ENCODE data around the gene TSEN2. TPM values are rescaled to one million over a fixed set of nuclear protein-coding genes. Genes with fewer than 3 reads are reported as not detected.

Gene TSEN2
- total and polyA plus RNA-seq, 9 of the 15 experiments (the other 6 are each of a cell fraction or from before 2014, with no cell fraction given), result 38.5 to 76.3 (median 46.6) TPM

DNA sequence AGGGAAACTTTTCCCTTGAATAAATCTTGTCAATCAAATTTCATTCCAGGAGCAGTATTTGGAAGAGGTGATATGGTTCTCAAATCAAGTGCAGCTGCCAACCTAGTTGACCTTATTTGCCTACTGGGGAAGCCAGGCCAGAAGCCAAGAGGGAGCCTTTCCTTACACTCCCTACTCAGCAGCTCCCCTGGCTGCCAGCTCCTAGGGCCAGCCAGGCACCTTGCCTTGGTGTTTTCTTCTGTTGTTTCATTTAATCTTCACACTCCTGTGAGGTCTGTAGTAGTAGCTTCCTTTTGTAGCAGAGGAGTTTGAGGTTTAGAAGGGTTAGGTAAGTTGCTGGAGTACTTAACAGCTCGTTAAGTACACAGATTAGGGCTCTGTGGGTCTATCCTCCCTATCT lies 38.4 kb downstream of the TSEN2 start:
- no peak for DNase-seq (ENCODE audit: extremely low read depth in 1 of 4, low spot score in 3 of 4)
- H3K9me1 ChIP-seq (ENCODE audit: control insufficient read depth, insufficient read depth, low read length), result no peaks in the 10 kb centered on the region
- no peak for FAIRE-seq
- ATAC-seq, result no peak
- H3K9ac ChIP-seq (ENCODE audit: insufficient read depth in 1 of 2, low read depth in 2 of 2, low read length in 2 of 2), result no peak overlapping the region
- H3K79me2 ChIP-seq (ENCODE audit: control insufficient read depth, insufficient read depth, low read length), result no peaks in the 10 kb centered on the region
- H3K36me3 ChIP-seq (ENCODE audit: control insufficient read depth, insufficient read depth, low read length), result peaks cover 81% of the 10 kb centered on the region
- no peak overlapping the region for H2AFZ ChIP-seq (ENCODE audit: low read depth, low read length)
- CTCF ChIA-PET (ENCODE audit: low intra/inter-chr PET ratio), result no interaction called here
- intact Hi-C loops (cut with micrococcal nuclease) (no loop called here), in situ Hi-C loops (cut with MboI) (no loop called here)
- H3K4me3 ChIP-seq, result no peak overlapping the region
- H3K9me3 ChIP-seq (replicated peaks; ENCODE audit: control insufficient read depth, insufficient read depth, low read depth, low read length), result no peaks in the 10 kb centered on the region
- no peak overlapping the region for H3K27ac ChIP-seq (ENCODE audit: extremely low read depth, low read depth, low read length)
- H3K4me2 ChIP-seq (ENCODE audit: insufficient read depth, low read length), result no peak overlapping the region
- BruUV-seq (replicated peaks), result no TSS peak
- no peaks in the 10 kb centered on the region for H3K4me1 ChIP-seq (replicated peaks in 1 of 2; ENCODE audit: control insufficient read depth in 2 of 2, insufficient read depth in 2 of 2, low read length in 2 of 2)
- POLR2A ChIA-PET, result interaction anchor here (1.2 to 1.4 kb wide), 3 partner anchors 9 to 20 kb away, joined by 3 to 5 read pairs (median 4); no protein-coding TSS in a partner anchor
- TF ChIP-seq ZNF263 (CRISPR knock-in tag; IDR thresholded peaks at IDR 0.05; ENCODE audit: borderline replicate concordance), result no peak
- TF ChIP-seq ZNF696 (CRISPR knock-in tag; conservative IDR thresholded peaks at IDR 0.05), result no peak
- no peak for TF ChIP-seq ETS1 (conservative IDR thresholded peaks at IDR 0.05; ENCODE audit: control insufficient read depth, low read depth, low read length)
- TF ChIP-seq, protein P1, sequence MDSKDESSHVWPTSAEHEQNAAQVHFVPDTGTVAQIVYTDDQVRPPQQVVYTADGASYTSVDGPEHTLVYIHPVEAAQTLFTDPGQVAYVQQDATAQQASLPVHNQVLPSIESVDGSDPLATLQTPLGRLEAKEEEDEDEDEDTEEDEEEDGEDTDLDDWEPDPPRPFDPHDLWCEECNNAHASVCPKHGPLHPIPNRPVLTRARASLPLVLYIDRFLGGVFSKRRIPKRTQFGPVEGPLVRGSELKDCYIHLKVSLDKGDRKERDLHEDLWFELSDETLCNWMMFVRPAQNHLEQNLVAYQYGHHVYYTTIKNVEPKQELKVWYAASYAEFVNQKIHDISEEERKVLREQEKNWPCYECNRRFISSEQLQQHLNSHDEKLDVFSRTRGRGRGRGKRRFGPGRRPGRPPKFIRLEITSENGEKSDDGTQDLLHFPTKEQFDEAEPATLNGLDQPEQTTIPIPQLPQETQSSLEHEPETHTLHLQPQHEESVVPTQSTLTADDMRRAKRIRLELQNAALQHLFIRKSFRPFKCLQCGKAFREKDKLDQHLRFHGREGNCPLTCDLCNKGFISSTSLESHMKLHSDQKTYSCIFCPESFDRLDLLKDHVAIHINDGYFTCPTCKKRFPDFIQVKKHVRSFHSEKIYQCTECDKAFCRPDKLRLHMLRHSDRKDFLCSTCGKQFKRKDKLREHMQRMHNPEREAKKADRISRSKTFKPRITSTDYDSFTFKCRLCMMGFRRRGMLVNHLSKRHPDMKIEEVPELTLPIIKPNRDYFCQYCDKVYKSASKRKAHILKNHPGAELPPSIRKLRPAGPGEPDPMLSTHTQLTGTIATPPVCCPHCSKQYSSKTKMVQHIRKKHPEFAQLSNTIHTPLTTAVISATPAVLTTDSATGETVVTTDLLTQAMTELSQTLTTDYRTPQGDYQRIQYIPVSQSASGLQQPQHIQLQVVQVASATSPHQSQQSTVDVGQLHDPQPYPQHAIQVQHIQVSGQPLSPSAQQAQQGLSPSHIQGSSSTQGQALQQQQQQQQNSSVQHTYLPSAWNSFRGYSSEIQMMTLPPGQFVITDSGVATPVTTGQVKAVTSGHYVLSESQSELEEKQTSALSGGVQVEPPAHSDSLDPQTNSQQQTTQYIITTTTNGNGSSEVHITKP (IDR thresholded peaks at IDR 0.05; ENCODE audit: partially characterized antibody), result no peak
- TF ChIP-seq RERE (CRISPR knock-in tag; IDR thresholded peaks at IDR 0.05; ENCODE audit: borderline replicate concordance), result no peak
- no peak for TF ChIP-seq STAT5B (CRISPR knock-in tag; IDR thresholded peaks at IDR 0.05)
- TF ChIP-seq E2F3 (CRISPR knock-in tag; IDR thresholded peaks at IDR 0.05), result no peak
- TF ChIP-seq PML (IDR thresholded peaks at IDR 0.05; ENCODE audit: low read length), result no peak
- no peak for TF ChIP-seq TAF15 (IDR thresholded peaks at IDR 0.05; ENCODE audit: low read depth, low read length)
- no peak for TF ChIP-seq NFATC3 (IDR thresholded peaks at IDR 0.05)
- H3K27me3 ChIP-seq (ENCODE audit: control insufficient read depth in 2 of 2, insufficient read depth in 2 of 2, low read length in 2 of 2), result no peaks in the 10 kb centered on the region
- H4K20me1 ChIP-seq (replicated peaks; ENCODE audit: control insufficient read depth, insufficient read depth, low read length), result no peaks in the 10 kb centered on the region
- 100% methylated on average over 1 of the region's 1 CpG for WGBS (ENCODE audit: insufficient coverage, low coverage, missing lambda C conversion rate)

Data from K562 (cell line).